Measurements from ENCODE around the gene RPSA. TPM values are rescaled to one million over a fixed set of nuclear protein-coding genes. Genes with fewer than 3 reads are reported as not detected.

The RPSA gene
- total RNA-seq, 1 experiment from 2014 or later: 2,486 TPM

DNA sequence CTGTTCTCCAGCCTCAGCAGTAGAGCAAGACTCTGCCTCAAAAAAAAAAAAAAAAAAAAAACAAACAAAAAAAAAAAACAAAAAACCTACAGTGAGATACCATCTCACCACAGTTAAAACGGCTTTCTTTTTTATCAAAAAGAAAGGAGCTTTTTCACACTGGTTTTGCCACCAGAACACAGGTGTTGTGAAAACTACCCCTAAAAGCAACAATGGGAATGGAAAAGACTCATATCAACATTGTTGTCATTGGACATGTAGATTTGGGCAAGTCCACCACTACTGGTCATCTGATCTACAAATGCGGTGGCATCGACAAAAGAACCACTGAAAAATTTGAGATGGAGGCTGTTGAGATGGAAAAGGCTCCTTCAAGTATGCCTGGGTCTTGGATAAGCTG lies 48.2 kb upstream of the RPSA start (continued):
- TF ChIP-seq, protein P1, sequence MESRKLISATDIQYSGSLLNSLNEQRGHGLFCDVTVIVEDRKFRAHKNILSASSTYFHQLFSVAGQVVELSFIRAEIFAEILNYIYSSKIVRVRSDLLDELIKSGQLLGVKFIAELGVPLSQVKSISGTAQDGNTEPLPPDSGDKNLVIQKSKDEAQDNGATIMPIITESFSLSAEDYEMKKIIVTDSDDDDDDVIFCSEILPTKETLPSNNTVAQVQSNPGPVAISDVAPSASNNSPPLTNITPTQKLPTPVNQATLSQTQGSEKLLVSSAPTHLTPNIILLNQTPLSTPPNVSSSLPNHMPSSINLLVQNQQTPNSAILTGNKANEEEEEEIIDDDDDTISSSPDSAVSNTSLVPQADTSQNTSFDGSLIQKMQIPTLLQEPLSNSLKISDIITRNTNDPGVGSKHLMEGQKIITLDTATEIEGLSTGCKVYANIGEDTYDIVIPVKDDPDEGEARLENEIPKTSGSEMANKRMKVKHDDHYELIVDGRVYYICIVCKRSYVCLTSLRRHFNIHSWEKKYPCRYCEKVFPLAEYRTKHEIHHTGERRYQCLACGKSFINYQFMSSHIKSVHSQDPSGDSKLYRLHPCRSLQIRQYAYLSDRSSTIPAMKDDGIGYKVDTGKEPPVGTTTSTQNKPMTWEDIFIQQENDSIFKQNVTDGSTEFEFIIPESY (IDR thresholded peaks at IDR 0.05; ENCODE audit: extremely low read depth, insufficient replicate concordance, low read length): no peak
- TF ChIP-seq JUND (IDR thresholded peaks at IDR 0.05): no peak
- no peak for TF ChIP-seq POLR2A (IDR thresholded peaks at IDR 0.05; ENCODE audit: borderline replicate concordance, extremely low read depth, insufficient read depth, insufficient read length)

DNA sequence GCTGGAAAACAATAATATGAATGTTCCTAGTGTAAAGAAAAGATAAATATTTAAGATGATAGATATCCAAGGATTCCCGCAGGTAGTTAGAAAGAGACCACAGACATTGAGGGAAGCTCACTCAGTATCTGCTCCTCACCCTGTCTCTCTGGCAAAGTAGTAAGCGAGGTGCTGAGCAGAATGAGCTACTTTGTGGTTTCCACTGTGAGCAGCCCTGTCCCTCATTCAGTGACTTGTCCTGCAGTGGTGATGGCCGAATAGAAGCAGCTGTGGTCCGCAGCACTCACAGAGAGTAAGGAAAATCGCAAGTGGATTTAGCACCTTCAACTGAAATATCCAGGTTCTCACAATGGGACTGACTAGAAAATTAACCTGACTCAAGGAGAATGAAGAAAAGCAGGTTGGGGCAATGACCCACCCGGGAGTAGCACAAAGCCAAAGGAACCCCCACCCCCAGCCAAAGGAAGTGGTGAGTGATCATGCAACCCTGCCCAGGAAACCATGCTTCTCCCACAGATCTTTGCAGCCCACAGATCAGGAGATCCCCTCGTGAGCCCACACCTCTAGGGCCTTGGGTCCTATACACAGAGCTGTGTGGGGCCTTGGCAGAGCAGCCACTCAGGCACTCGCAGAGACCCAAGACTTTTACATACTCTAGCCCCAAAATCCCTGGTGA lies 45.1 kb upstream of the RPSA start:
- H4K20me1 ChIP-seq (ENCODE audit: insufficient read depth): no peaks in the 10 kb centered on the region
- no peaks in the 10 kb centered on the region for H3K9me2 ChIP-seq (ENCODE audit: insufficient read depth)
- DNase-seq (ENCODE audit: low read depth, low spot score) (no peak), ATAC-seq (no peak)
- no peak overlapping the region for H3K4me3 ChIP-seq (replicated peaks in 1 of 2; ENCODE audit: low read depth in 1 of 2, low read length in 2 of 2)
- no TSS peak for BruUV-seq (replicated peaks)
- no peak overlapping the region for H3K27ac ChIP-seq (ENCODE audit: low read depth, low read length)
- H3K9me3 ChIP-seq (ENCODE audit: control insufficient read depth in 1 of 2, insufficient read depth in 1 of 2, low read depth in 1 of 2, low read length in 2 of 2): no peaks in the 10 kb centered on the region
- intact Hi-C loops (cut with micrococcal nuclease): no loop called here
- H2AFZ ChIP-seq (ENCODE audit: low read depth, low read length, poor library complexity, severe bottlenecking): no peak overlapping the region
- ChIA-PET POLR2A (no interaction called here), RAD21 (ENCODE audit: low non-redundant PET in 1 of 2, low total read pairs in 2 of 2, uncharacterized antibody in 2 of 2, unreplicated experiment in 2 of 2) (no interaction called here), CTCF (no interaction called here)
- H3K4me1 ChIP-seq (ENCODE audit: control insufficient read depth in 1 of 2, insufficient read depth in 2 of 2, low read length in 2 of 2): no peaks in the 10 kb centered on the region
- H3K36me3 ChIP-seq (ENCODE audit: control insufficient read depth in 1 of 2, insufficient read depth in 2 of 2, low read length in 2 of 2): no peaks in the 10 kb centered on the region
- H3K9ac ChIP-seq (ENCODE audit: low read length): no peak overlapping the region
- no peaks in the 10 kb centered on the region for H3K79me2 ChIP-seq (ENCODE audit: insufficient read depth, low read length)
- TF ChIP-seq, protein P2, sequence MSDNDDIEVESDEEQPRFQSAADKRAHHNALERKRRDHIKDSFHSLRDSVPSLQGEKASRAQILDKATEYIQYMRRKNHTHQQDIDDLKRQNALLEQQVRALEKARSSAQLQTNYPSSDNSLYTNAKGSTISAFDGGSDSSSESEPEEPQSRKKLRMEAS (IDR thresholded peaks at IDR 0.05): no peak
- TF ChIP-seq YY1 (IDR thresholded peaks at IDR 0.05; ENCODE audit: extremely low read depth, insufficient replicate concordance, low read depth, low read length) (no peak), SP1 (IDR thresholded peaks at IDR 0.05; ENCODE audit: low read depth) (no peak), SRF (IDR thresholded peaks at IDR 0.05; ENCODE audit: low read depth) (no peak), FOSL1 (IDR thresholded peaks at IDR 0.05; ENCODE audit: low read depth) (no peak), EZH2 (IDR thresholded peaks at IDR 0.05) (no peak)
- TF ChIP-seq, protein P1 (IDR thresholded peaks at IDR 0.05; ENCODE audit: extremely low read depth, insufficient replicate concordance, low read length): no peak
- H3K27me3 ChIP-seq (ENCODE audit: insufficient read depth, low read length): peaks cover 37% of the 10 kb centered on the region
- no peak overlapping the region for H3K4me2 ChIP-seq (ENCODE audit: low read length)
